ENCODE data around the gene IL36A. TPM values are rescaled to one million over a fixed set of nuclear protein-coding genes. Genes with fewer than 3 reads are reported as not detected.

Gene IL36A
- polyA plus RNA-seq, 1 donor from 2014 or later, result not detected

GRCh38 chr2:113015655-113016054 is 10.4 kb downstream of the IL36A start:
- H3K27ac Mint-ChIP-seq, result no peak overlapping the region
- H3K27me3 Mint-ChIP-seq, result peaks cover 34% of the 10 kb centered on the region
- H3K4me1 Mint-ChIP-seq, result no peaks in the 10 kb centered on the region
- no peaks in the 10 kb centered on the region for H3K36me3 Mint-ChIP-seq
- H3K4me3 Mint-ChIP-seq, result no peak overlapping the region
- peaks cover 0 to 14% (median 10%) of the 10 kb centered on the region in 3 donors for H3K9me3 Mint-ChIP-seq

GRCh38 chr2:113018509-113018908 is 13.2 kb downstream of the IL36A start:
- Mint-ChIP-seq H3K27me3 (peaks cover 34% of the 10 kb centered on the region), H3K4me3 (no peak overlapping the region), H3K27ac (no peak overlapping the region), H3K36me3 (no peaks in the 10 kb centered on the region), H3K4me1 (no peaks in the 10 kb centered on the region), H3K9me3 (peaks cover 0 to 14% (median 10%) of the 10 kb centered on the region in 3 donors)

GRCh38 chr2:113021312-113021711 is 16.1 kb downstream of the IL36A start:
- H3K36me3 Mint-ChIP-seq, result no peaks in the 10 kb centered on the region
- H3K4me1 Mint-ChIP-seq, result peaks cover 0 to 7% (median 4%) of the 10 kb centered on the region in 3 donors
- peaks cover 0 to 14% (median 10%) of the 10 kb centered on the region in 3 donors for H3K9me3 Mint-ChIP-seq
- H3K27ac Mint-ChIP-seq, result peak overlapping the region in 1 of 3 donors; percentile 2
- H3K4me3 Mint-ChIP-seq, result no peak overlapping the region
- peaks cover 39% of the 10 kb centered on the region for H3K27me3 Mint-ChIP-seq

GRCh38 chr2:113024764-113025163 is 19.5 kb downstream of the IL36A start:
- Mint-ChIP-seq H3K27me3 (peaks cover 34% of the 10 kb centered on the region), H3K27ac (no peak overlapping the region), H3K4me1 (peaks cover 0 to 7% (median 4%) of the 10 kb centered on the region in 3 donors), H3K4me3 (no peak overlapping the region), H3K9me3 (peaks cover 0 to 2% (median 0%) of the 10 kb centered on the region in 3 donors), H3K36me3 (no peaks in the 10 kb centered on the region)

- H3K27ac Mint-ChIP-seq, result no peak overlapping the region
- peaks cover 38% of the 10 kb centered on the region for H3K27me3 Mint-ChIP-seq
- no peaks in the 10 kb centered on the region for H3K36me3 Mint-ChIP-seq
- no peak overlapping the region for H3K4me3 Mint-ChIP-seq
- peaks cover 0 to 7% (median 4%) of the 10 kb centered on the region in 3 donors for H3K4me1 Mint-ChIP-seq
- peaks cover 0 to 2% (median 0%) of the 10 kb centered on the region in 3 donors for H3K9me3 Mint-ChIP-seq
Observed at GRCh38 chr2:113025737-113026136, 20.5 kb downstream of the IL36A start.

- Mint-ChIP-seq H3K36me3 (no peaks in the 10 kb centered on the region), H3K27ac (no peak overlapping the region), H3K9me3 (peaks cover 0 to 2% (median 0%) of the 10 kb centered on the region in 3 donors), H3K27me3 (peaks cover 38% of the 10 kb centered on the region), H3K4me1 (peaks cover 0 to 7% (median 4%) of the 10 kb centered on the region in 3 donors), H3K4me3 (no peak overlapping the region)
Observed at GRCh38 chr2:113027691-113028090, 22.4 kb downstream of the IL36A start.

- Mint-ChIP-seq H3K4me1 (peaks cover 0 to 7% (median 4%) of the 10 kb centered on the region in 3 donors), H3K27ac (no peak overlapping the region), H3K27me3 (peaks cover 38% of the 10 kb centered on the region)
Observed at GRCh38 chr2:113028112-113028511, 22.9 kb downstream of the IL36A start.

GRCh38 chr2:113032737-113033136 is 27.5 kb downstream of the IL36A start:
- no peaks in the 10 kb centered on the region for H3K36me3 Mint-ChIP-seq
- no peaks in the 10 kb centered on the region for H3K4me1 Mint-ChIP-seq
- H3K4me3 Mint-ChIP-seq, result no peak overlapping the region
- peaks cover 25% of the 10 kb centered on the region for H3K27me3 Mint-ChIP-seq
- no peak overlapping the region for H3K27ac Mint-ChIP-seq
- peaks cover 0 to 2% (median 0%) of the 10 kb centered on the region in 3 donors for H3K9me3 Mint-ChIP-seq

More at GRCh38 chr2:113028112-113028511, 22.9 kb downstream of the IL36A start:
- Mint-ChIP-seq H3K4me3 (no peak overlapping the region), H3K36me3 (no peaks in the 10 kb centered on the region), H3K9me3 (peaks cover 0 to 2% (median 0%) of the 10 kb centered on the region in 3 donors)

GRCh38 chr2:113034016-113034415 is 28.8 kb downstream of the IL36A start:
- Mint-ChIP-seq H3K27me3 (peaks cover 25% of the 10 kb centered on the region), H3K4me3 (no peak overlapping the region), H3K9me3 (no peaks in the 10 kb centered on the region), H3K36me3 (no peaks in the 10 kb centered on the region), H3K4me1 (no peaks in the 10 kb centered on the region), H3K27ac (no peak overlapping the region)

- H3K4me3 Mint-ChIP-seq, result no peak overlapping the region
- H3K9me3 Mint-ChIP-seq, result no peaks in the 10 kb centered on the region
- H3K36me3 Mint-ChIP-seq, result no peaks in the 10 kb centered on the region
- no peaks in the 10 kb centered on the region for H3K4me1 Mint-ChIP-seq
- peaks cover 17% of the 10 kb centered on the region for H3K27me3 Mint-ChIP-seq
- no peak overlapping the region for H3K27ac Mint-ChIP-seq
Observed at GRCh38 chr2:113036763-113037162, 31.5 kb downstream of the IL36A start.

GRCh38 chr2:113038291-113038690 is 33.0 kb downstream of the IL36A start:
- Mint-ChIP-seq H3K36me3 (no peaks in the 10 kb centered on the region), H3K27ac (no peak overlapping the region), H3K27me3 (peaks cover 18% of the 10 kb centered on the region), H3K4me1 (no peaks in the 10 kb centered on the region), H3K9me3 (peaks cover 0 to 8% (median 0%) of the 10 kb centered on the region in 3 donors), H3K4me3 (no peak overlapping the region)

GRCh38 chr2:113039158-113039557 is 33.9 kb downstream of the IL36A start:
- peaks cover 14% of the 10 kb centered on the region for H3K27me3 Mint-ChIP-seq
- no peak overlapping the region for H3K4me3 Mint-ChIP-seq
- no peak overlapping the region for H3K27ac Mint-ChIP-seq
- peaks cover 0 to 8% (median 0%) of the 10 kb centered on the region in 3 donors for H3K9me3 Mint-ChIP-seq
- no peaks in the 10 kb centered on the region for H3K4me1 Mint-ChIP-seq
- no peaks in the 10 kb centered on the region for H3K36me3 Mint-ChIP-seq

GRCh38 chr2:113039719-113040118 is 34.5 kb downstream of the IL36A start:
- H3K27me3 Mint-ChIP-seq, result peaks cover 13% of the 10 kb centered on the region
- H3K36me3 Mint-ChIP-seq, result no peaks in the 10 kb centered on the region
- H3K27ac Mint-ChIP-seq, result no peak overlapping the region
- H3K4me3 Mint-ChIP-seq, result no peak overlapping the region
- peaks cover 0 to 8% (median 0%) of the 10 kb centered on the region in 3 donors for H3K9me3 Mint-ChIP-seq
- H3K4me1 Mint-ChIP-seq, result no peaks in the 10 kb centered on the region

GRCh38 chr2:113041871-113042270 is 36.6 kb downstream of the IL36A start:
- no peak overlapping the region for H3K27ac Mint-ChIP-seq
- peaks cover 2% of the 10 kb centered on the region for H3K36me3 Mint-ChIP-seq
- H3K27me3 Mint-ChIP-seq, result peaks cover 10% of the 10 kb centered on the region
- H3K4me1 Mint-ChIP-seq, result no peaks in the 10 kb centered on the region
- H3K4me3 Mint-ChIP-seq, result no peak overlapping the region
- peaks cover 0 to 8% (median 0%) of the 10 kb centered on the region in 3 donors for H3K9me3 Mint-ChIP-seq

- Mint-ChIP-seq H3K27ac (no peak overlapping the region), H3K4me1 (no peaks in the 10 kb centered on the region), H3K9me3 (peaks cover 0 to 11% (median 0%) of the 10 kb centered on the region in 3 donors), H3K4me3 (no peak overlapping the region), H3K27me3 (peaks cover 9% of the 10 kb centered on the region), H3K36me3 (peaks cover 4% of the 10 kb centered on the region)
Observed at GRCh38 chr2:113046465-113046864, 41.2 kb downstream of the IL36A start.
